ENCODE data around the gene ADAM10.
"Not testable (repeated sequence)": the region's sequence is repeated elsewhere in the genome, so short reads cannot be mapped to it uniquely, and the experiment has no call there.

ADAM10 gene, protein sequence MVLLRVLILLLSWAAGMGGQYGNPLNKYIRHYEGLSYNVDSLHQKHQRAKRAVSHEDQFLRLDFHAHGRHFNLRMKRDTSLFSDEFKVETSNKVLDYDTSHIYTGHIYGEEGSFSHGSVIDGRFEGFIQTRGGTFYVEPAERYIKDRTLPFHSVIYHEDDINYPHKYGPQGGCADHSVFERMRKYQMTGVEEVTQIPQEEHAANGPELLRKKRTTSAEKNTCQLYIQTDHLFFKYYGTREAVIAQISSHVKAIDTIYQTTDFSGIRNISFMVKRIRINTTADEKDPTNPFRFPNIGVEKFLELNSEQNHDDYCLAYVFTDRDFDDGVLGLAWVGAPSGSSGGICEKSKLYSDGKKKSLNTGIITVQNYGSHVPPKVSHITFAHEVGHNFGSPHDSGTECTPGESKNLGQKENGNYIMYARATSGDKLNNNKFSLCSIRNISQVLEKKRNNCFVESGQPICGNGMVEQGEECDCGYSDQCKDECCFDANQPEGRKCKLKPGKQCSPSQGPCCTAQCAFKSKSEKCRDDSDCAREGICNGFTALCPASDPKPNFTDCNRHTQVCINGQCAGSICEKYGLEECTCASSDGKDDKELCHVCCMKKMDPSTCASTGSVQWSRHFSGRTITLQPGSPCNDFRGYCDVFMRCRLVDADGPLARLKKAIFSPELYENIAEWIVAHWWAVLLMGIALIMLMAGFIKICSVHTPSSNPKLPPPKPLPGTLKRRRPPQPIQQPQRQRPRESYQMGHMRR

DNA sequence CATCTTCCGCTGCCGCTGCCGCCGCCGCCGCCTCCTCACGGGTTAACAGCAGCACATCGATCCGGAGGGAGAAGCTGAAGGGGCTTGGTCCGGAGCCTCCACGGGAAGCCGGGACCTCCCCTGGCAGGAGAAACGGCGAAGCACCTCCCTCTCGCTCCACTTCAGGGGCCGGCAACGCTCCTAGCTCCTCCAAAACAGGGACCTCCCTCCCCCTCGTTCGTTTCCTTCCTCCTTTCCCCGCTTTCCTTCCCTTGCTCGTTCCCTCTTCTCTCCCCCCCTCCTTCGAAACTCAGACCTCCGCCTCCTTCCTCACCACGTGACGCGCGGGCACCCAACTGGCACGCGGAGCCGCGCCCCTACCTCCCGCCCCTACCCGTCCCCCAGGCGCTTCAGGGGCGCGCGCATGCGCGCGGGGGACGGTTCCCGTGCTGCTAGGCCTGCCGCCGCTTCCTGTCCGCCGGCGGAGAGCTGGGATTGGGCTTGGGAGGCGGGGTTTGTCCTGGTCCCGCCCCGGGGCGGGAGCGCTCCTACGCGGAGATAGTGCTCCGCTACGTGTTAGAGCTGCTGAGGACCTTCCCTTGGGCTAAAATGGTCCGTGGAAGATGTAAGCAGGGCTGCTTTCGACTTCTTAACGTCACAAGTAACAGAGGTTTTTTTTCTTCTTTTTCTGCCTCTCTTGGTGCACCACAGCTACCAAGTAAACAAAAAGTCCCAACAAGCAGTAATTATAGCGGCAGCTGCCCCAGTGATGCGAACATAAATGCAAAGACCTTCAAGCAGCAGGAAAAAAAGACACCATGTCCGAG lies at the start of gene ADAM10:
Gene ADAM10 (minus strand): TSS at position 176 of the 806 bp plus-strand sequence. CDS start 173 bp downstream, at position 3.
- peak; percentile 97 for DNase-seq (ENCODE audit: low read depth)
- H3K4me3 ChIP-seq (ENCODE audit: low read depth, low read length) = peak within 1 kb of the TSS; percentile 86

DNA sequence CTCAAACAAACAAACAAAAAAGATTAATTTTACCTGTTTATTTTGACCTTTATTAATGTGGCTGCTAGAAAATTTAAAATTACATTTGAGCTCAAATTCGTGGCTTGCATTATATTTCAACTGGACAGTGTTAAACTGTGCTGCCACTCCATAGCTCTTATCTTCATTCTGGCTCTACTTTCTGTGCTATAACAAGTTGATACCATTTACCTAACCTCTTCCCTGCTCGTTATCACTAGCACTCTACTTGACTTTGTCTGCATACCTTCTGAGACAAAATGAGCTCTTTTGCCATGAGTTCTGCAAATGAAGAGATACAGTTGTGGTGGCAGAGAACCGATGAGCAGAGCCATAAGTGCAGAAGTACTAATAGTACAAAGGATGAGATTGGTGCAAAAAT lies 48.0 kb upstream of the ADAM10 start:
- no peak for DNase-seq (ENCODE audit: low read depth)
- H3K4me3 ChIP-seq (ENCODE audit: low read depth, low read length) = no peak overlapping the region

DNA sequence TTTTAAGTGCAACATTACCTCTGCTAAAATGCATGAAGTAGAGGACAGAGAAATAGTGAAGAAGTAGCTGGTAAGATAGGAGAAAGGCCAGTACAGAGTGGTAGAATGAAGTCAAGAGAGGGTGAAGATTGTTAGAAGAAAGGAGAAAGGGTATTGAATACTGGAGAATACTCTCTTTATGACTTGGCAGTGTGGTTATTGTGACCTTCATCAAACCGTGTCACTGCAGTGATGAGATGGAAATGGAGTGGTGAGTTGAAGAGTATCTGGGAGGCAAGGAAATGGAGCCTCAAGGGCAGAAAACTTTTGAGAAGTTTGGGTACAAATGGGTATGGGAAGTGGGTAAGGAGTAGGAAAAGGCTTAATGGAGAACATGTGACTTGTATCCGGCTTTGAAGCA lies 46.3 kb upstream of the ADAM10 start:
- no peak for DNase-seq (ENCODE audit: low read depth)
- no peak overlapping the region for H3K4me3 ChIP-seq (ENCODE audit: low read depth, low read length)

DNA sequence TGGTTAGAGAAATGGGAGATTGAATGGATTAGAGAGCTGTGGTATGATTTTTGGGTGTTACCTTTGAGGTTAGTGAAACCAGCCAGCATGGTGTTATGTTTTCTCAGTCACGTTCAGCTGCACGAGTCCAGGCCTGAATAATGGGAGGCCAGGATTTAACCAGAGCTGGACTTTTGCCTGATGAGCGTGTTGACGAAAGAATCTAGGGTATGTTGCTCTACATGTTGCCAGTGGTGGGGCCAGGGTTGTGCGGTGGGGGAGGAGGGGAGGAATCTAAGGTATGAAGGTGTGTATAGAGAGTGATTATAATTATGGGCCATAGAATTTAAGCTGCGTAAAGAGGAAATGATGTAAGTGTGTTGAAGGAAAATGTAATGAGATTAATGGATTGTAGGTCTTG lies 44.4 kb upstream of the ADAM10 start:
- no peak overlapping the region for H3K4me3 ChIP-seq (ENCODE audit: low read depth, low read length)
- DNase-seq (ENCODE audit: low read depth) = no peak

- H3K4me3 ChIP-seq (ENCODE audit: low read depth, low read length) = no peak overlapping the region
- DNase-seq (ENCODE audit: low read depth) = no peak
Measured at GRCh38 chr15:58788056-58788710, 38.7 kb upstream of the ADAM10 start.

GRCh38 chr15:58785355-58785754 lies 35.8 kb upstream of the ADAM10 start:
- no peak overlapping the region for H3K4me3 ChIP-seq (ENCODE audit: low read depth, low read length)
- no peak for DNase-seq (ENCODE audit: low read depth)

GRCh38 chr15:58779554-58779953 lies 30.0 kb upstream of the ADAM10 start:
- no peak for DNase-seq (ENCODE audit: low read depth)
- H3K4me3 ChIP-seq (ENCODE audit: low read depth, low read length) = no peak overlapping the region

GRCh38 chr15:58777107-58777506 lies 27.6 kb upstream of the ADAM10 start:
- DNase-seq (ENCODE audit: low read depth) = no peak
- H3K4me3 ChIP-seq (ENCODE audit: low read depth, low read length) = no peak overlapping the region

DNA sequence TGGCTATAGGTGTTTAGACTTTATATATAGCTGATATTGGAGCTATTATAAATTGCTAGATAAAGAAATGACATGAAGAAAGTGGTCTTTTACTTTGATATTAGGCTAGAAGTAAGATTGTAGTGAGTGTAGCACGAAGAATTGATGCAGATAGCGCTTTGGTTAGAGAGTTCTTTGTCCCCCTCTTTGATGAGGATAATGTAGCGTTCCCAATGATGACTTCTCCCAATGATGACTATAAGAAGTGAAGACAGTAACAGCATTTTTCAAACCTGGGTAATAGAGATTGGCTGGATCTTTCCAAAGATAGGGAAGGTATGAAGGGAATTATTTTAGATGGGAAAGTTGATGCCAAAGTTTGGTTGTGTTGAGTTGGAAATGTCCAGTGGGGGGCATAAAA lies 25.9 kb upstream of the ADAM10 start:
- DNase-seq (ENCODE audit: low read depth) = no peak
- no peak overlapping the region for H3K4me3 ChIP-seq (ENCODE audit: low read depth, low read length)

- peak overlapping the region; percentile 90 for H3K4me3 ChIP-seq (ENCODE audit: low read depth, low read length)
- DNase-seq (ENCODE audit: low read depth) = no peak
Measured at GRCh38 chr15:58773024-58773423, 23.5 kb upstream of the ADAM10 start.

DNA sequence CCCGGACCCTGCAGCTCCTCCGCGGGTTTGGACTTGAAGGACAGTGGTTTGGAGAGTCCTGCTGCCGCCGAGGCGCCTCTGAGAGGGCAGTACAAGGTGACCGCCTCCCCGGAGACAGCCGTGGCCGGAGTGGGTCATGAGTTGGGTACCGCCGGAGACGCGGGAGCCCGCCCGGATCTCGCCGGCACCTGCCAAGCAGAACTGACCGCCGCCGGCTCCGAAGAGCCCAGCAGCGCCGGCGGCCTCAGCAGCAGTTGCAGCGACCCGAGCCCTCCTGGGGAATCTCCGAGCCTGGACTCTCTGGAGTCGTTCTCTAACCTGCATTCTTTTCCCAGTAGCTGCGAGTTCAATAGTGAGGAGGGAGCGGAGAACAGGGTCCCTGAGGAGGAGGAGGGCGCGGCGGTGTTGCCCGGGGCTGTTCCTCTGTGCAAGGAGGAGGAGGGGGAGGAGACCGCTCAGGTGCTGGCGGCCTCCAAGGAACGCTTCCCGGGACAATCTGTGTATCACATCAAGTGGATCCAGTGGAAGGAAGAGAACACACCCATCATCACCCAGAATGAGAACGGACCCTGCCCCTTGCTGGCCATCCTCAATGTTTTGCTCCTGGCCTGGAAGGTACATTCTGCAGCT lies 22.2 kb upstream of the ADAM10 start:
- no peak for DNase-seq (ENCODE audit: low read depth)

GRCh38 chr15:58770857-58771620 lies 21.5 kb upstream of the ADAM10 start, which contains the start of gene MINDY2:
MINDY2 (plus strand) TSS chr15:58771302; CDS start chr15:58771396, 94 bp downstream.
- H3K4me3 ChIP-seq (ENCODE audit: low read depth, low read length) = peak within 1 kb of the TSS; percentile 90

More for the DNA sequence above, 22.2 kb upstream of the ADAM10 start:
- H3K4me3 ChIP-seq (ENCODE audit: low read depth, low read length) = peak overlapping the region; percentile 90

DNA sequence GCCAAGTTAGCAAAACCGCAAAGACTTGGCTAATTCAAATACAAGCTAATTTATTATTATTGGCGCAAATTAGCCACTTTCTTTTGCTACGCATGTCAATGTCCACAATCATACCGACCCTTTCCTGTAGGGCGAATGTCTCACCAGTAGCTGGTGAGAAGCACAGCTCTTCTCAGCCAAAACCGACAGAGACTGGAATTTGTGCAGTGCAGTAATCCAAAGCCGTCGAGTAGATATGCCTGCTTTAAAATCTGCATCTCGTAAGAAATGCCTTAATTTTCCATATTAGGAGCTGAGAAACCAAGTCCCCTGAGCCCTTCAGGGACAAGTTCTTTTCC lies 21.0 kb upstream of the ADAM10 start:
- DNase-seq (ENCODE audit: low read depth) = peak; percentile 69

More at GRCh38 chr15:58770857-58771620, 21.5 kb upstream of the ADAM10 start, which contains the start of gene MINDY2:
- peak; percentile 97 for DNase-seq (ENCODE audit: low read depth)

DNA sequence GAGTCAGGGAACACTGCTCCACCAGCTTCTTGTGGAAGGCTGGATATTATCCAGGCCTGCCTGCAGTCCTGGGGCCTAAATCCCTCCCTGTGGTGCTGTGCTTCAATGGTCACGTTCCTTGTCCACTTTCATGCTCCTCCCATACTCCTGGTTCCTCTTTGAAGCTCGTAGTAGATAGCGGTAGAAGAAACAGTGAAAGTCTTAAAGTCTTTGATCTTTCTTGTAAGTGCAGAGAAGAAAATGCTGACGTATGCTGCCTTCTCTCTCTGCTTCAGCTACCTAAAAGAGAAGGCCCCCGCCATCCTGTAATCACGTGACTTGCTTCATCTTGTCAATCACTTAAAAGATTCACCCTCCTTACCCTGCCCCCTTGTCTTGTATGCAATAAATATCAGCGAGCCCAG lies 19.1 kb upstream of the ADAM10 start:
- not testable (repeated sequence) for DNase-seq (ENCODE audit: low read depth); H3K4me3 ChIP-seq (ENCODE audit: low read depth, low read length)

More for the DNA sequence above, 21.0 kb upstream of the ADAM10 start:
- peak overlapping the region; percentile 90 for H3K4me3 ChIP-seq (ENCODE audit: low read depth, low read length)

GRCh38 chr15:58766290-58766689 lies 16.8 kb upstream of the ADAM10 start:
- no peak overlapping the region for H3K4me3 ChIP-seq (ENCODE audit: low read depth, low read length)
- no peak for DNase-seq (ENCODE audit: low read depth)

- no peak for DNase-seq (ENCODE audit: low read depth)
- H3K4me3 ChIP-seq (ENCODE audit: low read depth, low read length) = no peak overlapping the region
Measured at GRCh38 chr15:58764468-58764867, 15.0 kb upstream of the ADAM10 start.

DNA sequence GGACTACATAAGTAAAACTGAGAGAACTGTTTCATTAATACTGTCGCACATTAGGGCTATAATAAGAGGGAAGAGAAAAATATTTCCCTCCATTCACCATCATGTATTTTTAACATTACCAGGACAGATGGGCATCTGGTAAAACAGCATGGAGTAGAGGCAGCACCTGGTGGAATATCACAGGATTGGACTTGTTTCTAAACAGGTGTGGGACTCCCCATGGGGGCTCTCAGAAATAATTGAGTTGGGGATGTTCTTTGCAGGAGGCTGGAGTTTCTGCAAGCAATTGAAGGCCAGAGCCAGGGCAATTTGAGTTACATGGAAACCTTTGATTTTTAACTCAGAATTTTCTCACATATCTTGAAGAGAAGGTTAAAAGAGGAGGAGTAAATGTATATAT lies 13.2 kb upstream of the ADAM10 start:
- no peak for DNase-seq (ENCODE audit: low read depth)
- no peak overlapping the region for H3K4me3 ChIP-seq (ENCODE audit: low read depth, low read length)

DNA sequence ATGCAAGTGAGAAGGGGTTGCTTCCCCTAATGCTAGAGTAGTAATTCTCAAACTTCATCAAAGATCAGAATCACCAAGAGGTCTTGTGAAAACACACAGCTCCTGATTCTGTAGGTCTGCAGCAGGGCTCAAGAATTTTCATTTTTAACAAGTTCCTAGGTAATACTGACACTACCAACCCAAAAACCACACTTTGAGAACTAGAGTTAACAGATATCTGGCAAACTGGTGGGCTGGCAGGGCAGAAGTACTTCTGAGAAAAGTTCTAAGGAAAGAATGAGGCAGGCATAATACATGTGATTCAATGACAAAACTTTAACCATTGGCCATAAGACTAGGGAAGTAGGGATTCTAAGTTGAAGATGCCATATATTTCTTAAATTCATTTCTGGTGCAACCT lies 12.8 kb upstream of the ADAM10 start:
- DNase-seq (ENCODE audit: low read depth) = no peak

More for the DNA sequence above, 12.8 kb upstream of the ADAM10 start:
- no peak overlapping the region for H3K4me3 ChIP-seq (ENCODE audit: low read depth, low read length)
